ENCODE measurements around the gene SLC27A5.

GRCh38 chr19:58521651-58522050 is 9.9 kb upstream of the SLC27A5 start:
- no peak for TF ChIP-seq FOS (IDR thresholded peaks at IDR 0.05; ENCODE audit: low read depth, low read length)
- TF ChIP-seq POLR2A (IDR thresholded peaks at IDR 0.05; ENCODE audit: low read depth, low read length), result no peak
- TF ChIP-seq BHLHE40 (IDR thresholded peaks at IDR 0.05; ENCODE audit: low read depth, low read length), result no peak
- TF ChIP-seq RCOR1 (IDR thresholded peaks at IDR 0.05; ENCODE audit: insufficient replicate concordance, low read length), result no peak
- TF ChIP-seq CTCF (conservative IDR thresholded peaks at IDR 0.05; ENCODE audit: low read depth, low read length), result no peak
- TF ChIP-seq RFX5 (IDR thresholded peaks at IDR 0.05; ENCODE audit: low read depth, low read length), result no peak
- TF ChIP-seq CEBPB (IDR thresholded peaks at IDR 0.05; ENCODE audit: low read depth, low read length), result no peak
- no peak for TF ChIP-seq USF2 (IDR thresholded peaks at IDR 0.05; ENCODE audit: low read depth, low read length)
- no peak for TF ChIP-seq RAD21 (IDR thresholded peaks at IDR 0.05; ENCODE audit: low read length)
- TF ChIP-seq ELK1 (IDR thresholded peaks at IDR 0.05; ENCODE audit: borderline replicate concordance, low read depth, low read length), result no peak
- TF ChIP-seq MAFK (IDR thresholded peaks at IDR 0.05; ENCODE audit: low read depth, low read length), result no peak
- TF ChIP-seq MXI1 (IDR thresholded peaks at IDR 0.05; ENCODE audit: borderline replicate concordance, low read depth, low read length), result no peak
- no peak for TF ChIP-seq CHD1 (IDR thresholded peaks at IDR 0.05; ENCODE audit: low read depth, low read length)
